AG04450 (cell line): ENCODE measurements around the gene FBXO39. TPM values are rescaled to one million over a fixed set of nuclear protein-coding genes. Genes with fewer than 3 reads are reported as not detected.

Experiments used
- CTCF ChIA-PET: fragments of 300-600, 350-600 bp; formaldehyde crosslinking; extraction: SDS; loops from one replicate; lab custom pipeline; 2022; ENCODE audit warnings: antibody characterized with exemption, inconsistent platforms; lab: Charles Lee
- POLR2A ChIA-PET: fragments of 350-600 bp; formaldehyde crosslinking; extraction: SDS; loops from one replicate; lab custom pipeline; 2021; ENCODE audit warnings: antibody characterized with exemption, inconsistent platforms; lab: Yijun Ruan, JAX
- DNase-seq: peaks from one replicate; pipeline ENCODE4 v3.0.0-alpha.2; 2011; ENCODE audit warnings: low read depth, low spot score
- H3K27ac ChIP-seq: one replicate; pipeline ENCODE4 v1.5.1; 2012; ENCODE audit warnings: low read depth, low read length, control low read depth
- H3K27me3 ChIP-seq: one replicate; pipeline ENCODE4 v1.6.0; 2012; ENCODE audit warnings: low read length; ENCODE audit not compliant: control insufficient read depth, insufficient read depth
- H3K4me3 ChIP-seq: 2 replicates; pipeline ENCODE4 v1.5.1; 2011; ENCODE audit warnings: mild to moderate bottlenecking, low read depth, low read length, control low read depth
- H3K9me3 ChIP-seq: 2 replicates; pipeline ENCODE4 v1.5.1; 2012; ENCODE audit warnings: low read length; ENCODE audit not compliant: control insufficient read depth, insufficient read depth
- polyA plus RNA-seq: library from polyadenylated mRNA; depleted of rRNA; stranded (reverse); fragments of >200 nt; gene quantifications from 2 replicates; pipeline ENCODE4 v1.2.3, GENCODE V29; 2011; rRNA removed
- small RNA-seq: library from RNA; depleted of rRNA; stranded (forward); fragments of <200 nt; gene quantifications from one replicate; pipeline ENCODE3, GENCODE V24; 2012; ENCODE audit warnings: low read depth; ENCODE audit not compliant: insufficient read length
- TF ChIP-seq, protein P1 (sequence below): IDR thresholded peaks from 2 replicates; pipeline ENCODE4 v1.5.1; 2011; ENCODE audit warnings: low read depth, low read length, control low read depth, inconsistent platforms

Gene FBXO39
- polyA plus RNA-seq, 1 experiment: 0.10 TPM

DNA sequence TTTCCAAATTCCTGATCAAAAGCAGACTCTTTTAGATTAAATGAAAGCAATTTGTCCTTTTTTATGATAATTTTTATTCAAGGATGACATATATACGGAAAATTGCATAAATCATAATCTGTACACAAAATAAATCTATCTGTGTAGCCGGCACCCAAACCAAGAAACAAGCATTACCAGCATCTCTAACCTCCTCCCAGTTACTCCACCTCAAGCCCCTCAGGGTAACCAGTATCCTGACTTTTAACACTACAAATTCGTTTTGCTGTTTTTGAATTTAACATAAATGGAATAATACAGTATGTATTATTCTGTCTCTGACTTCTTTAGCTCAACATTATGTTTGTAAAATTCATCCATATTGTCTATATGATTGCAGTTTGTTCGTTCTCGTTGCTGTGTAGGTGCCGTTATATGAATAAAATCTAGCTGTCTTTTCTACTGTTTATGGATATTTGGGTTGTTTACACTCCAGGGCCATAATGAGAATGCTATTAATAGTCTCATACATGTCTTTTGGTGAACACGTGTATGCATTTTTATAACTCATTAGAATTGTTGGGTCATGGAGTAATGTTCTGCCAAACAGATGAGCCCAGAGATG is 54.5 kb downstream of the FBXO39 start:
- H3K9me3 ChIP-seq: no peaks in the 10 kb centered on the region
- TF ChIP-seq, protein P1, sequence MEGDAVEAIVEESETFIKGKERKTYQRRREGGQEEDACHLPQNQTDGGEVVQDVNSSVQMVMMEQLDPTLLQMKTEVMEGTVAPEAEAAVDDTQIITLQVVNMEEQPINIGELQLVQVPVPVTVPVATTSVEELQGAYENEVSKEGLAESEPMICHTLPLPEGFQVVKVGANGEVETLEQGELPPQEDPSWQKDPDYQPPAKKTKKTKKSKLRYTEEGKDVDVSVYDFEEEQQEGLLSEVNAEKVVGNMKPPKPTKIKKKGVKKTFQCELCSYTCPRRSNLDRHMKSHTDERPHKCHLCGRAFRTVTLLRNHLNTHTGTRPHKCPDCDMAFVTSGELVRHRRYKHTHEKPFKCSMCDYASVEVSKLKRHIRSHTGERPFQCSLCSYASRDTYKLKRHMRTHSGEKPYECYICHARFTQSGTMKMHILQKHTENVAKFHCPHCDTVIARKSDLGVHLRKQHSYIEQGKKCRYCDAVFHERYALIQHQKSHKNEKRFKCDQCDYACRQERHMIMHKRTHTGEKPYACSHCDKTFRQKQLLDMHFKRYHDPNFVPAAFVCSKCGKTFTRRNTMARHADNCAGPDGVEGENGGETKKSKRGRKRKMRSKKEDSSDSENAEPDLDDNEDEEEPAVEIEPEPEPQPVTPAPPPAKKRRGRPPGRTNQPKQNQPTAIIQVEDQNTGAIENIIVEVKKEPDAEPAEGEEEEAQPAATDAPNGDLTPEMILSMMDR: no peak
- CTCF ChIA-PET: interaction anchor here (0.8 kb wide), 1 partner anchor 13 kb away, joined by 4 read pairs; no protein-coding TSS in a partner anchor
- DNase-seq: no peak
- peaks cover 16% of the 10 kb centered on the region for H3K27me3 ChIP-seq
- H3K4me3 ChIP-seq: no peak overlapping the region
- POLR2A ChIA-PET: no interaction called here
- H3K27ac ChIP-seq: no peak overlapping the region

DNA sequence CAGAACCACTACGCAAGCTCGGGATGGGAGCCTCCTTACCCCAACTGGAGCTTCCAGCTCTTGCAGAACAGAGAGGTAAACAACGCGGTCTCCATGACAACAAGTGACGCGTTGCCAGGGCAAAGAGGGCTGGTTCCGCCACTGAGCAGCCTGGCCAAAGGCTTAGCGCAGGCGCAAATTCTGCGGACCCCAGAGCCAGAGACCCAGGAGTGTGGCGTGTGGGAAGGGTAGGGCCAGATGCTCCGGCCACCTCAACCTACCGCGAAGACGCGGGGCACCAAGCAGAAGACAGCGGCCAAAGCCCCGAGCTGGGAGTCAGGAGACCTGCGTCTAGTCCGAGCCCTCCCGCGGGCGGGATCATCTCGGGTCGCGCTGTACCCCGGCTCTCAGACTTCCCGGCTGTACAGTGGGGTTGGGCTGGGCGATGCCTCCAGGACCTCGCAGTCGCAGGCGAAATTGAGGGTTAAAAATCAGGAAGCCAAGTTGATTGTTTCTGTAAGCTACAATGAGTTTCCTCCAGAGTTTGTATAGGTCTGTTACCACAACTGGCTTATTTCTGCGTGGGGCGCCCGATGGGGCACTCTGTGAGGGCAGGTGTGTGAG is 55.7 kb downstream of the FBXO39 start, which contains the start of gene TEKT1:
TSS of gene TEKT1 (minus strand) at position 69 of the 603 bp plus-strand sequence. CDS start 1,353 bp downstream, outside the sequence.
- CTCF ChIA-PET: interaction anchor here (2.1 kb wide), 1 partner anchor 12 kb away, joined by 9 read pairs; no protein-coding TSS in a partner anchor
- peaks cover 20% of the 10 kb centered on the region for H3K27me3 ChIP-seq
- no peak for DNase-seq
- H3K4me3 ChIP-seq: peak within 1 kb of the TSS; percentile 14; the same call in 1 of the 2 replicates
- no peaks in the 10 kb centered on the region for H3K9me3 ChIP-seq
- H3K27ac ChIP-seq: no peak within 1 kb of the TSS
- POLR2A ChIA-PET: no interaction called here
- TF ChIP-seq, protein P1: no peak

Small RNAs within 50 kb of the gene (small RNA-seq; reads per million reads assigned to genes)
- gene AC004706.2: not detected

Other genes starting within 250 kb of the FBXO39 start
- 0.38 and 0.45 TPM in 2 replicates for gene PITPNM3, start 219.7 kb upstream of the FBXO39 start, polyA plus RNA-seq
- 11.5 and 13.0 TPM in 2 replicates for gene KIAA0753, start 135.5 kb upstream of the FBXO39 start, polyA plus RNA-seq
- 239 and 320 TPM in 2 replicates for gene TXNDC17, start 135.2 kb upstream of the FBXO39 start, polyA plus RNA-seq
- gene MED31, start 124.6 kb upstream of the FBXO39 start, polyA plus RNA-seq: 20.4 and 24.6 TPM in 2 replicates
- gene C17orf100, start 124.5 kb upstream of the FBXO39 start, polyA plus RNA-seq: 1.8 and 1.9 TPM in 2 replicates
- gene SLC13A5, start 62.8 kb upstream of the FBXO39 start, polyA plus RNA-seq: not detected in 2 replicates
- 6.3 and 13.7 TPM in 2 replicates for gene XAF1, start 20.2 kb upstream of the FBXO39 start, polyA plus RNA-seq
- not detected in 2 replicates for gene TEKT1, start 55.5 kb downstream of the FBXO39 start, polyA plus RNA-seq
- gene ALOX12, start 219.8 kb downstream of the FBXO39 start, polyA plus RNA-seq: not detected in 2 replicates
- gene RNASEK, start 236.4 kb downstream of the FBXO39 start, polyA plus RNA-seq: 240 and 332 TPM in 2 replicates
- gene BCL6B, start 246.8 kb downstream of the FBXO39 start, polyA plus RNA-seq: 0.02 TPM in 1 of 2 replicates, not detected in the other